PC-9 (cell line): ENCODE results near the gene F2RL3. TPM values are rescaled to one million over a fixed set of nuclear protein-coding genes. Genes with fewer than 3 reads are reported as not detected.

ENCODE experiments used
- BruUV-seq: library from RNA; stranded (reverse); fragments of 400-500 nt; replicated peaks from 2 replicates; lab custom pipeline; 2021; lab: Mats Ljungman, UMichigan
- CTCF ChIA-PET: fragments of 300-600 bp; sonication (Branson Sonifier 250); formaldehyde crosslinking; loops from one replicate; lab custom pipeline; 2022; ENCODE audit warnings: antibody characterized with exemption; lab: Charles Lee
- POLR2A ChIA-PET: fragments of 300-600 bp; sonication (Branson Sonifier 250); formaldehyde crosslinking; loops from one replicate; lab custom pipeline; 2022; ENCODE audit warnings: antibody characterized with exemption; ENCODE audit not compliant: unreplicated experiment; lab: Charles Lee
- DNase-seq, 2 experiments: peaks; one replicate each; pipeline versions ENCODE4 v3.0.0 to v3.0.0-alpha.2; 2015 to 2022; ENCODE audit warnings: mixed read lengths in 1 of 2
- H2AFZ ChIP-seq: fragments of 200-600 bp; sonication (generic); 2 replicates; pipeline ENCODE4 v1.8.1; 2017; ENCODE audit warnings: antibody characterized with exemption
- H3F3A ChIP-seq: fragments of 200-600 bp; sonication (generic); 2 replicates; pipeline ENCODE4 v1.8.1; 2017; ENCODE audit warnings: antibody characterized with exemption, mild to moderate bottlenecking, low read depth; ENCODE audit not compliant: insufficient read depth
- H3K27ac ChIP-seq: fragments of 200-600 bp; sonication (generic); 2 replicates; pipeline ENCODE4 v1.6.1; 2016; ENCODE audit warnings: mixed run types
- H3K27me3 ChIP-seq: fragments of 200-600 bp; sonication (generic); 2 replicates; pipeline ENCODE4 v1.6.1; 2016; ENCODE audit warnings: low read depth, mixed run types; ENCODE audit not compliant: insufficient read depth
- H3K36me3 ChIP-seq: fragments of 200-600 bp; sonication (generic); 2 replicates; pipeline ENCODE4 v1.6.1; 2016; ENCODE audit warnings: low read depth, mixed run types
- H3K4me1 ChIP-seq: fragments of 200-600 bp; sonication (generic); replicated peaks from 2 replicates; pipeline ENCODE4 v1.6.1; 2016; ENCODE audit warnings: mixed run types; ENCODE audit not compliant: insufficient read depth
- H3K4me2 ChIP-seq: fragments of 200-600 bp; sonication (generic); 2 replicates; pipeline ENCODE4 v1.6.1; 2017; ENCODE audit warnings: mixed run types
- H3K4me3 ChIP-seq: fragments of 200-600 bp; sonication (generic); 2 replicates; pipeline ENCODE4 v1.6.1; 2016; ENCODE audit warnings: mixed run types
- H3K79me2 ChIP-seq: fragments of 200-600 bp; sonication (generic); 2 replicates; pipeline ENCODE4 v1.6.1; 2017; ENCODE audit warnings: low read depth, mixed run types
- H3K9me2 ChIP-seq: fragments of 200-600 bp; sonication (generic); 2 replicates; pipeline ENCODE4 v1.8.1; 2017; ENCODE audit warnings: mild to moderate bottlenecking; ENCODE audit not compliant: insufficient read depth
- H3K9me3 ChIP-seq: fragments of 200-600 bp; sonication (generic); 2 replicates; pipeline ENCODE4 v1.8.1; 2016; ENCODE audit warnings: low read depth; ENCODE audit not compliant: insufficient read depth
- H4K20me1 ChIP-seq: fragments of 200-600 bp; sonication (generic); 2 replicates; pipeline ENCODE4 v1.8.1; 2017; ENCODE audit not compliant: insufficient read depth
- EZH2 ChIP-seq: fragments of 200-600 bp; sonication (generic); IDR thresholded peaks from 2 replicates; pipeline ENCODE4 v1.8.0; 2017; ENCODE audit warnings: antibody characterized with exemption, low read depth
- intact Hi-C: fragments of 100-400 bp; cut with micrococcal nuclease; formaldehyde crosslinking; loops from one replicate; pipeline ENCODE4 v1.10.0; 2022; ENCODE audit not compliant: unreplicated experiment
- total RNA-seq: library from RNA; stranded (reverse); gene quantifications from 2 replicates; pipeline ENCODE4 v1.2.3, GENCODE V29; 2021
- TF ChIP-seq, protein P1 (sequence below): fragments of 200-600 bp; sonication (generic); conservative IDR thresholded peaks from 2 replicates; pipeline ENCODE4 v1.6.1; 2017; ENCODE audit warnings: mixed run types, antibody characterized with exemption, mild to moderate bottlenecking, moderate library complexity

F2RL3 gene
- total RNA-seq, 1 experiment from 2014 or later = not detected

DNA sequence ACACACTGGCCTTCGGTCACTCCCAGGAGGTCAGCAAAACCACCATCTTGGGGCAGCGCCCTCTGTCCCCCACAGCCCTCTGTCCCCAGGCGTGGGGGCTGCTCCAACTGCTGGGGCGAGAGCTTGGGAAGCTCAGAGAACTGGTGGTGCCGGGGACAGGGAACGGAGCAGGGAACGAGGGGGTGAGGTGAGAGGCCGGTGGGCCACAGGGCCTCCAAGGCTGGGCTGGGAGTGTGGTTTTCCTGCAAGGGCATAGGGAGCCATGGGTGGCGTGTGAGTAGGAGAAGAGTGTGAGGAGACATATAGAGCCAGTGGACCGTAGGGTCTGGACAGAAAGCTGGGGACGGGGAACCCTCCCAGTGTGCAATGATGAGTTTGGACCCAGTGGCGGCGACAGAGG is 34.1 kb downstream of the F2RL3 start:
- peaks cover 35% of the 10 kb centered on the region for H3F3A ChIP-seq
- H3K4me1 ChIP-seq = peaks cover 26% of the 10 kb centered on the region
- H3K79me2 ChIP-seq = no peaks in the 10 kb centered on the region
- TF ChIP-seq EZH2 = no peak
- TF ChIP-seq, protein P1, sequence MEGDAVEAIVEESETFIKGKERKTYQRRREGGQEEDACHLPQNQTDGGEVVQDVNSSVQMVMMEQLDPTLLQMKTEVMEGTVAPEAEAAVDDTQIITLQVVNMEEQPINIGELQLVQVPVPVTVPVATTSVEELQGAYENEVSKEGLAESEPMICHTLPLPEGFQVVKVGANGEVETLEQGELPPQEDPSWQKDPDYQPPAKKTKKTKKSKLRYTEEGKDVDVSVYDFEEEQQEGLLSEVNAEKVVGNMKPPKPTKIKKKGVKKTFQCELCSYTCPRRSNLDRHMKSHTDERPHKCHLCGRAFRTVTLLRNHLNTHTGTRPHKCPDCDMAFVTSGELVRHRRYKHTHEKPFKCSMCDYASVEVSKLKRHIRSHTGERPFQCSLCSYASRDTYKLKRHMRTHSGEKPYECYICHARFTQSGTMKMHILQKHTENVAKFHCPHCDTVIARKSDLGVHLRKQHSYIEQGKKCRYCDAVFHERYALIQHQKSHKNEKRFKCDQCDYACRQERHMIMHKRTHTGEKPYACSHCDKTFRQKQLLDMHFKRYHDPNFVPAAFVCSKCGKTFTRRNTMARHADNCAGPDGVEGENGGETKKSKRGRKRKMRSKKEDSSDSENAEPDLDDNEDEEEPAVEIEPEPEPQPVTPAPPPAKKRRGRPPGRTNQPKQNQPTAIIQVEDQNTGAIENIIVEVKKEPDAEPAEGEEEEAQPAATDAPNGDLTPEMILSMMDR = no peak
- no peak overlapping the region for H2AFZ ChIP-seq
- H3K9me2 ChIP-seq = no peaks in the 10 kb centered on the region
- no peaks in the 10 kb centered on the region for H4K20me1 ChIP-seq
- no peaks in the 10 kb centered on the region for H3K9me3 ChIP-seq
- ChIA-PET POLR2A (no interaction called here), CTCF (no interaction called here)
- intact Hi-C loops = no loop called here
- no peak overlapping the region for H3K4me3 ChIP-seq
- no peaks in the 10 kb centered on the region for H3K36me3 ChIP-seq
- H3K4me2 ChIP-seq = no peak overlapping the region
- no peak overlapping the region for H3K27ac ChIP-seq
- no TSS peak for BruUV-seq
- DNase-seq = no peak
- H3K27me3 ChIP-seq = no peaks in the 10 kb centered on the region

DNA sequence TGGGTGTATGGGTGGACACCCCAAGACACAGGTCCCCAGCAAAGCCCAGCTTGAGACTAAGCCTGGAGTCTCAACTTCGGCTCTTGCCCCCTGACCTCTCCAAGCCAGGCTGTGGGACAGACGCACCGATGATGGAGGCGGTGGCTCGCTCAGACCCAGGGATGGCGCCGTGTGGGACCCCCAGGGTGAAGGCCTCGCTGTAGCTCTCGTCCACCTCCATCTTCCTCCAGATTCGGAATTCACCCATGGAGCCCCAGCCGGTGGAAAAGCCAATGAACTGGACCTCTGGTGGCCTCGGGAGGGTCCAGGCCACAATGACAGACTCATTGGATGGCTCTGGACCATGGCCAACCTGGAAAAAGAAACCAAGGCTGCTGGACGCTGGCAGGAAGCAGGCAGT is 39.1 kb downstream of the F2RL3 start:
- Histone ChIP-seq H3K4me3 (no peak overlapping the region), H3K9me2 (no peaks in the 10 kb centered on the region), H3K4me1 (no peaks in the 10 kb centered on the region), H2AFZ (no peak overlapping the region), H3K9me3 (no peaks in the 10 kb centered on the region), H3K27ac (no peak overlapping the region), H3F3A (peaks cover 1% of the 10 kb centered on the region; the same call in 1 of the 2 replicates), H3K79me2 (no peaks in the 10 kb centered on the region), H3K4me2 (no peak overlapping the region), H3K27me3 (no peaks in the 10 kb centered on the region), H3K36me3 (no peaks in the 10 kb centered on the region), H4K20me1 (no peaks in the 10 kb centered on the region)
- TF ChIP-seq, protein P1 = no peak
- no peak for TF ChIP-seq EZH2
- ChIA-PET CTCF (interaction anchor here (0.6 kb wide), 1 partner anchor 530 kb away, joined by 5 read pairs; no protein-coding TSS in a partner anchor), POLR2A (no interaction called here)
- no peak for DNase-seq
- intact Hi-C loops = no loop called here
- BruUV-seq = no TSS peak

DNA sequence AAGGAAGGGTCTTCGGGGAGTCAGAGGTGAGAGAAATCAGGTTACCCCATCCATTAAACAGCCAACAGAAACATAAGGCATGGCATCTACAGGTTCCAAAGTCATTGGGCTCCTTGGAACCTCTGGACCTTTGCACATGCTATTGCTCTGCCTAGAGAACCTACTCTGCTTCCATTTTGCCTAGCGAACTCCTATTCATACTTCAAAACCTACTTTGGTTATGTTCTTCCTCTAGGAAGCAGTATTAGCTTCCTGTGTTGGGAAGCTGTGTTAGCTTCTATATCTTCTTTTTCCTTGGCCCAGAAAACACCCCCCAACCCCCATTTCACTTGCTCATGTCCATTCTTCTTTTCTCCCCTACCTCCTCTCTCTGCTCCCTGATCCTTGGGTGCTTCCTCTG is 39.6 kb downstream of the F2RL3 start:
- POLR2A ChIA-PET = no interaction called here
- BruUV-seq = no TSS peak
- intact Hi-C loops = no loop called here
- CTCF ChIA-PET = interaction anchor here (0.6 kb wide), 1 partner anchor 530 kb away, joined by 5 read pairs; no protein-coding TSS in a partner anchor
- Histone ChIP-seq H3K79me2 (no peaks in the 10 kb centered on the region), H3K9me3 (0 out of 2 replicates have a peak, but pooled peaks cover under 1% of the 10 kb centered on the region), H4K20me1 (no peaks in the 10 kb centered on the region), H3K27me3 (no peaks in the 10 kb centered on the region), H3K9me2 (no peaks in the 10 kb centered on the region), H3K4me3 (no peak overlapping the region), H3K36me3 (peaks cover 1% of the 10 kb centered on the region; the same call in 1 of the 2 replicates), H3K4me1 (no peaks in the 10 kb centered on the region), H3K4me2 (no peak overlapping the region), H3F3A (no peaks in the 10 kb centered on the region; the same call in 1 of the 2 replicates), H2AFZ (no peak overlapping the region), H3K27ac (no peak overlapping the region)
- no peak for DNase-seq
- TF ChIP-seq EZH2 = no peak
- TF ChIP-seq, protein P1 = no peak
